PC-3 (cell line): ENCODE data around the gene ERCC3. TPM values are rescaled to one million over a fixed set of nuclear protein-coding genes. Genes with fewer than 3 reads are reported as not detected.

Experiments
- ATAC-seq: fragments of 200-7000 bp; cut with Tn5 transposase; 2 replicates; pipeline ENCODE4 v1.9.1; 2020; ENCODE audit warnings: mild to moderate bottlenecking, moderate library complexity
- BruUV-seq: library from RNA; stranded (reverse); fragments of 400-500 nt; replicated peaks from 2 replicates; lab custom pipeline; 2021; lab: Mats Ljungman, UMichigan
- CTCF ChIA-PET: fragments of 300-600 bp; sonication (Branson Sonifier 250); formaldehyde crosslinking; loops from one replicate; lab custom pipeline; 2022; ENCODE audit warnings: antibody characterized with exemption; lab: Charles Lee
- POLR2A ChIA-PET: fragments of 300-600 bp; sonication (Branson Sonifier 250); formaldehyde crosslinking; loops from one replicate; lab custom pipeline; 2022; ENCODE audit warnings: antibody characterized with exemption; ENCODE audit not compliant: unreplicated experiment; lab: Charles Lee
- DNase-seq: peaks from one replicate; pipeline ENCODE4 v3.0.0-alpha.2; 2015
- H2AFZ ChIP-seq: fragments of 300-600 bp; sonication (generic); 2 replicates; pipeline ENCODE4 v1.6.0; 2016; ENCODE audit warnings: antibody characterized with exemption, low read length
- H3F3A ChIP-seq: fragments of 300-600 bp; sonication (generic); one replicate; pipeline ENCODE4 v1.6.0; 2017; ENCODE audit warnings: antibody characterized with exemption, low read length, control low read depth, mild to moderate bottlenecking; ENCODE audit not compliant: unreplicated experiment
- H3K27ac ChIP-seq: fragments of 300-600 bp; sonication (generic); 2 replicates; pipeline ENCODE4 v1.5.1; 2016; ENCODE audit warnings: mild to moderate bottlenecking, low read length
- H3K27me3 ChIP-seq: fragments of 300-600 bp; sonication (generic); 2 replicates; pipeline ENCODE4 v1.6.1; 2016; ENCODE audit warnings: low read length, mixed read lengths
- H3K36me3 ChIP-seq: fragments of 300-600 bp; sonication (generic); 2 replicates; pipeline ENCODE4 v1.6.1; 2016; ENCODE audit warnings: low read depth, mixed run types, low read length, mixed read lengths
- H3K4me1 ChIP-seq: fragments of 300-600 bp; sonication (generic); 2 replicates; pipeline ENCODE4 v1.5.1; 2016; ENCODE audit warnings: low read length; ENCODE audit not compliant: insufficient read depth
- H3K4me2 ChIP-seq: fragments of 300-600 bp; sonication (generic); 2 replicates; pipeline ENCODE4 v1.6.0; 2016; ENCODE audit warnings: low read length
- H3K4me3 ChIP-seq: fragments of 300-600 bp; sonication (generic); 2 replicates; pipeline ENCODE4 v1.5.1; 2016; ENCODE audit warnings: mild to moderate bottlenecking, low read length, mixed read lengths
- H3K79me2 ChIP-seq: fragments of 300-600 bp; sonication (generic); 2 replicates; pipeline ENCODE4 v1.6.1; 2017; ENCODE audit warnings: low read length, mixed read lengths
- H3K9ac ChIP-seq: fragments of 300-600 bp; sonication (generic); 2 replicates; pipeline ENCODE4 v1.6.0; 2016; ENCODE audit warnings: mild to moderate bottlenecking, low read length
- H3K9me2 ChIP-seq: fragments of 300-600 bp; sonication (generic); replicated peaks from 2 replicates; pipeline ENCODE4 v1.6.1; 2016; ENCODE audit warnings: mixed run types, low read length, mixed read lengths
- H3K9me3 ChIP-seq: fragments of 300-600 bp; sonication (generic); 2 replicates; pipeline ENCODE4 v1.6.1; 2016; ENCODE audit warnings: low read length, mixed read lengths
- H4K20me1 ChIP-seq: fragments of 300-600 bp; sonication (generic); 2 replicates; pipeline ENCODE4 v1.6.1; 2016; ENCODE audit warnings: low read length, mixed read lengths
- CTCF ChIP-seq: fragments of 300-600 bp; sonication (generic); conservative IDR thresholded peaks from 2 replicates; pipeline ENCODE4 v1.5.1; 2017; ENCODE audit warnings: antibody characterized with exemption, low read depth, mild to moderate bottlenecking, low read length
- EZH2 ChIP-seq: fragments of 300-600 bp; sonication (generic); IDR thresholded peaks from one replicate; pipeline ENCODE4 v1.6.1; 2017; ENCODE audit warnings: antibody characterized with exemption, mild to moderate bottlenecking, low read length; ENCODE audit not compliant: unreplicated experiment
- EZH2phosphoT487 ChIP-seq: fragments of 300-600 bp; sonication (generic); IDR thresholded peaks from 2 replicates; pipeline ENCODE4 v1.6.1; 2018; ENCODE audit warnings: mild to moderate bottlenecking, antibody characterized with exemption, low read length, borderline replicate concordance
- intact Hi-C: fragments of 100-400 bp; cut with micrococcal nuclease; formaldehyde crosslinking; loops from 2 replicates; pipeline ENCODE4 v1.9.0; 2023
- total RNA-seq: library from RNA; depleted of rRNA; stranded (reverse); fragments of >200 nt; gene quantifications from 2 replicates; pipeline ENCODE4 v1.2.3, GENCODE V29; 2014

Gene ERCC3
- total RNA-seq, 1 experiment from 2014 or later, result 39.0 TPM

- POLR2A ChIA-PET, result interaction anchor here (0.5 to 1.0 kb wide), 3 partner anchors 36 to 111 kb away, joined by 4 to 13 read pairs (median 5); partner anchors contain the start of gene BIN1
- no peak for TF ChIP-seq CTCF
- TF ChIP-seq EZH2phosphoT487, result no peak
- no peak for TF ChIP-seq EZH2
- ATAC-seq (peak; percentile 96), DNase-seq (peak; percentile 95)
- Histone ChIP-seq H3F3A (peaks cover 6% of the 10 kb centered on the region), H3K79me2 (no peaks in the 10 kb centered on the region), H3K36me3 (no peaks in the 10 kb centered on the region), H3K9ac (peak overlapping the region; percentile 84), H3K27ac (peak overlapping the region; percentile 99), H4K20me1 (no peaks in the 10 kb centered on the region), H3K27me3 (no peaks in the 10 kb centered on the region), H3K4me3 (peak overlapping the region; percentile 69), H3K9me3 (no peaks in the 10 kb centered on the region), H3K9me2 (no peaks in the 10 kb centered on the region), H3K4me1 (peaks cover 32% of the 10 kb centered on the region), H3K4me2 (peak overlapping the region; percentile 82), H2AFZ (peak overlapping the region; percentile 47)
- intact Hi-C loops, result loop anchor here (1.0 kb wide), 1 partner anchor 9 kb away; no protein-coding TSS in a partner anchor
- CTCF ChIA-PET, result interaction anchor here (0.5 to 2.1 kb wide), 3 partner anchors 16 to 45 kb away, joined by 3 to 23 read pairs (median 4); no protein-coding TSS in a partner anchor
- BruUV-seq, result TSS peak; percentile 67
Observed at GRCh38 chr2:127217470-127218325, 76.2 kb downstream of the ERCC3 start.

- DNase-seq, result no peak
- Histone ChIP-seq H3K9me3 (no peaks in the 10 kb centered on the region), H3K27ac (peak overlapping the region; percentile 99), H3K4me2 (peak overlapping the region; percentile 82), H3F3A (peaks cover 6% of the 10 kb centered on the region), H3K4me3 (no peak overlapping the region), H2AFZ (no peak overlapping the region), H3K9ac (peak overlapping the region; percentile 84), H3K36me3 (no peaks in the 10 kb centered on the region), H3K27me3 (no peaks in the 10 kb centered on the region), H3K9me2 (no peaks in the 10 kb centered on the region), H3K79me2 (no peaks in the 10 kb centered on the region), H3K4me1 (peaks cover 32% of the 10 kb centered on the region), H4K20me1 (no peaks in the 10 kb centered on the region)
- POLR2A ChIA-PET, result no interaction called here
- intact Hi-C loops, result no loop called here
- no TSS peak for BruUV-seq
- ATAC-seq, result no peak
- CTCF ChIA-PET, result interaction anchor here (2.1 kb wide), 1 partner anchor 19 kb away, joined by 23 read pairs; no protein-coding TSS in a partner anchor
- no peak for TF ChIP-seq CTCF
- TF ChIP-seq EZH2, result no peak
- TF ChIP-seq EZH2phosphoT487, result no peak
Observed at GRCh38 chr2:127216593-127216992, 77.4 kb downstream of the ERCC3 start.
